Activated T-helper 1 cell treated with anti-CD3 and anti-CD28 coated beads, Interleukin-2, amount 50 U/mL, for 16 hours (primary cell): Measurements from ENCODE around the gene LPGAT1.
"Not testable (repeated sequence)": the region's sequence is repeated elsewhere in the genome, so short reads cannot be mapped to it uniquely, and the experiment has no call there.

ENCODE experiments used
- DNase-seq, 2 donors: peaks; one replicate each; pipeline ENCODE4 v3.0.0-alpha.2; 2020; ENCODE audit warnings: low read depth in 1 of 2, low spot score in 1 of 2

The LPGAT1 gene

DNA sequence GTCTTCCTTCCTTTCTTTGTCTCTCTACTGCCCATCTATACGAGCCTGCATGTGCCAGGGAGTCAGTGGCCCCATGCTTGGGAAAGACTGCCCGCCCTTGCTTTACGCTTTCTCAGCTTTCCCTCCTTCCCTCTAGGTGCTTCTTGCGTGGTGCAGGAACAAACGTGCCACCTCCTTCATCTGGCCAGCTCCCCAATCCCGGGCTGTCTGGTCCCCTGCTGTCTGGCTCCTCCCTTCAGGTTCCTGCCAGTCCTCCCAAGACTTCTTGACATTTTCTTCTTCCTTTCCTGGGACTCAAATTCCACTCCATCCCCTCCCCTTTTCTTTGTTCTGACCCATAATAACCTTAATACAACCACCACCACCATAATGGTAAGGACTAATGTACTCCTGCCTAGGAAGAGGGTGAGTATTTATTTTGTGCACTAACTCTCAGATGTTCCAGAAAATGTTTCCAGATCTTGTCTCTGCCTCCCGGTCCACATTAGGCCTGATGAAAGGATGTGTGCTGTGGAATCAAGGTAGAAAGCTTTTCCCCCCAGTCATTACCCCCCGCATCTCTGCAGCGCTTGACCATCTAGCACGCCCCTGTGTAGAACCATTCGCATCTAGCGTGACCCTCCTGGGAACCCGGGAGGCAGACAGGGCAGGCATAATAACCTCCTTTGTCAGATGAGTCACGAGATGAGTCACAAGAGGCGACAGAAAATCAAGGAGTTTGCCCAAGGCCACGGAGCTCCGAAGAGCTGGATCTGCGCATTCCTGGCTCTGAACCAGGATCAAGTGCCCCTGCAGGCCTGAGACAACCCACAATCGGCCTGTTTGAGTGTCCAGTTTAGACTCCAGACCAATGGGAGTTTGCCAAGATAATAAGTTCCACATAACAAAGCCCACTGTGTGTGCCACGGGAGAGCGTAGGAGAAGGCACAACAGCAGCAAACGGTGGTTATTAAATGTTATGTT, 95.1 kb downstream of the LPGAT1 start:
- DNase-seq = no peak

GRCh38 chr1:211734791-211735190, 95.8 kb downstream of the LPGAT1 start:
- no peak for DNase-seq

DNA sequence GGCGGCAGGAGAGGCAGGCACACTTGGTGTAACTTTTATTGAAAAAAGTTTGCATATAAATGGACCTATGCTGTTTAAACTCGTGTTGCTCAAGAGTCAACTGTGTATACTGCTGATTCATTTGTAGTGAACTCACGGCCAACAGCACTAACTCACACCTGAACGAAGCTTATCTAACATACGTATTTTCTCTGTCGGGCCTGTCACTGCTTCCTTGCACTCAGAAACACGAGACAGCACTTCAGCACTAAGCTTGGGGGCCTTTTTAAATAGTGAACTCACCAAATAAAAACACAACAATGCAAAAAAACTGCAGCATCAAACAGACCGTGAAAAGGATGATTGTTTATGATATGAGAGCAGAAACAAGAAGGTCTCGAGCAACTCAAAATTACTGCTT, 96.2 kb downstream of the LPGAT1 start:
- no peak for DNase-seq

GRCh38 chr1:211732293-211732980, 98.1 kb downstream of the LPGAT1 start:
- DNase-seq = no peak

- no peak for DNase-seq
These were observed 98.9 kb downstream of the LPGAT1 start for GRCh38 chr1:211731456-211732292.

GRCh38 chr1:211730347-211730746, 100.2 kb downstream of the LPGAT1 start:
- DNase-seq = no peak

GRCh38 chr1:211729238-211729637, 101.3 kb downstream of the LPGAT1 start:
- DNase-seq = no peak

DNA sequence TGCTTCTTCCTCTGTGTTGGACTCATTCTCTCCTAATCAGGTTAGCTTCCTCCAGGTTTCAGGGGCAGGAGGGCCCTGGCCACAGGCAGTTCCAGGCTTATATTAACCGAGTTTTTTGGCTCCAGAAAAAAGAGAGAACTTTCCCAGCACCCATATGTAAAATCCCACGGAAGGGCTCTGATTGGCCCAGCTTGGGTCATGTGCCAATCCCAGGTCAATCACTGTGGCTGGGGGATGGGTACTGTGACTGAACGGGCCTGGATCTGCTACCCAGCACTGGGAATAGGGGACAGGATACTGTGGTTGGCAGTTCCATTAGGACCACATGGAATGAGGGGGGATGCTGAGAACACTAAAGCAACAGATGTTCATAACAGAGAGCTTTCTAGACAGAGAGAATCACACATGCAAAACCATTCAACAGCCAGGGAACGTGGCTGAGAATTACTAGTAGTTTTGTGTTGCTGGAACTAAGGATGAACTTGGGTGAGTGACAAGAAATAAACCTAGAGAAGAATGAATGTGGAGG, 104.0 kb downstream of the LPGAT1 start:
- no peak for DNase-seq

GRCh38 chr1:211724687-211725196, 105.8 kb downstream of the LPGAT1 start:
- DNase-seq = no peak

DNA sequence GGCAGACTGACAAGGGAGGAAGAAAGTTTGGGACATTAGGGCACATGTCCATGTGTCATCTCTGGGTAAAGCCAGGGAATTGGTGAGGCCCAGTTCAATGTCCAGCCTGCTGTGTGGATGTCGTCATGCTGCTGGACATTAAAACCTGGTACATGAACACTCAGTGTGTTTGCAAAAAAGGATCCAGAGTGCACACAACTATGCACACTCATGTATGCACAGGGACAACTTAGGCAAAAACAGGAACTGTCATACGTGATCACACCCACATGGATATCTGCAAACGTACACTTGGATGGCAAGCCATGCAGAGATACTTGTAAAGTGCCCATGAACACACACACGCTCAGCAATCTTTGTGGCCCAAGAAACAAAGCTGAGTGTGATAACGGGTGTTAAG, 107.3 kb downstream of the LPGAT1 start:
- DNase-seq = no peak

GRCh38 chr1:211722277-211723175, 108.0 kb downstream of the LPGAT1 start:
- DNase-seq = no peak

DNA sequence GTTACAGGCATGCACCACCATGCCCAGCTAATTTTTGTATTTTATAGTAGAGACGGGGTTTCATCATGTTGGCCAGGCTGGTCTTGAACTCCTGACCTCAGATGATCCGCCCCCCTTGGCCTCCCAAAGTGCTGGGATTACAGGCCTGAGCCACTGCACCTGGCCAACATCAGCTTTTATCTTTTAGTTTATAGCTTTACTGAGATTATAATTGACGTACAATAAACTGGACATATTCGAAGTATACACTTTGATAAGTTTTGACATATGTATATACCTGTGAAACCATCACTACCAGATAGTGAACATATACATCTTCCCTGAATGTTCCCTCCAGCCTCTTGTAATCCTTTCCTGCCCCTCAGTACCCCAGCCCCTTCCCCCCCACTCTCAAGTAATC, 114.0 kb downstream of the LPGAT1 start:
- DNase-seq = not testable (repeated sequence)

- DNase-seq = no peak
These were observed 114.6 kb downstream of the LPGAT1 start for GRCh38 chr1:211715971-211716370.

DNA sequence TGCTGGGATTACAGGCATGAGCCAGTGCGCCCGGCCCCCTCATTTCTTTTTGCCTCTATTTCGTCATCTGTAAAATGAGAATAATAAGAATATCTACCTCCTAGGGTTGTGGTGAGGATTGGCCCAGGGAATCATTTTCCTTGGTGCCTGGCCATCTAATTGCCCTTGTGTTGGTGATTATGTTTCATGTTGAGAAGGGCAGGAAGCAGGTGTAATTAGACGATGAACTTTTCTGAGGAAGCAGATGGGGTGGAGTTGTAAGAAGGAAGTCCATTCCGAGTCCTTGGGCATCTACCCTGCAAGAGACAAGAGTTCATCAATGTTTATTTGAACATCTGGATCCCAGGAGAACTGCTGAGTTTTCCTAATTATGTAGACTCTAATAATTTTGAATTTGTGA, 116.4 kb downstream of the LPGAT1 start:
- DNase-seq = no peak

- no peak for DNase-seq
These were observed 117.3 kb downstream of the LPGAT1 start for GRCh38 chr1:211713231-211713630.

- DNase-seq = no peak
These were observed 119.3 kb downstream of the LPGAT1 start for GRCh38 chr1:211711315-211711705.

DNA sequence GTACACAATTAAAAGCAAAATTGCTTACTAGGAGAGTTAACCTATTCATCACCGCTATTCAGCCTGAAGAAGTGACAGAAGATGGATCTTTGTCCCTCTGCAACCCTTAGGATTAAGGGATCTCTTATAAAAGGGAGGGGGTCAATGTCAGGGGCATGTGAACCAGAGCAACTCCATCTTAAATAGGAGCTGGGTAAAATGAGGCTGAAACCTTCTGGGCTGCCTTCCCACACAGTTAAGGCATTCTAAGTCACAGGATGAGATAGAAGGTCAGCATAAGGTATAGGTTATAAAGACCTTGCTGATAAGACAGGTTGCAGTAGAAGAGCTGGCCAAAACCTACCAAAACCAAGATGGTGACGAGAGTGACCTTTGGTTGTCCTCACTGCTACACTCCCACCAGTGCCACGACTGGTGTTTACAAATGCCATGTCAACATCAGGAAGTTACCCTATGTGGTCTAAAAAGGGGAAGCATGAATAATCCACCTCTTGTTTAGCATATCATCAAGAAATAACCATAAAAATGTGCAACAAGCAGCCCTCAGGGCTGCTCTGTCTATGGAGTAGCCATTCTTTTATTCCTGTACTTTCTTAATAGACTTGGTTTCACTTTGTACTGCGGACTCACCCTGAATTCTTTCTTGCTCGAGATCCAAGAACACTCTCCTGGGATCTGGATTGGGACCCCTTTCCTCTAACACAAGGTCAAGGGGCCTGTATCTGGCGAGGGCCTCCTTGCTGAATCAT, 119.8 kb downstream of the LPGAT1 start:
- no peak for DNase-seq

GRCh38 chr1:211708926-211709325, 121.6 kb downstream of the LPGAT1 start:
- no peak for DNase-seq

DNA sequence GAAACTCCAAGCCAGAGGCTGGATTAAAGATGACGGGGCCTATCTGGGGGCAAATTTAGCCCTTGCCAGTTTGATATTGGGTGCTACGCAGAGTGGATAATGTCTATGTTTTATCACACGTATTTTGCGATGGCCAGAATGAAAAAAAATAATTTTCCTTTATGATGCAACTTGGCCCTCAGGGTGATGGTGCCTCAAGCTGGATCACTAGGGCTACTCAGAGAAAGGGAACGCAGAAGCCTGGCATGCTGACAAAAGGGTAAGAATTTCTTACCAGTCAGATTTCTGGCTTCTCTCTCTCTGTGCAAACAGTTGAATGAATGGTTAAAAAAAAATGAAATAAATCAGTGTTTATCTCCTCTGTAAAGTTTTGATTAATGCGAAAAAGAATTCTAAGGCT, 122.6 kb downstream of the LPGAT1 start:
- no peak for DNase-seq
